Panc1 (cell line): Measurements from ENCODE around the gene NKAPL. TPM values are rescaled to one million over a fixed set of nuclear protein-coding genes. Genes with fewer than 3 reads are reported as not detected.
A peak's percentile ranks its signal among the peaks of the same experiment; 100 is the strongest.

ENCODE experiments used
- ATAC-seq: fragments of 200-7000 bp; cut with Tn5 transposase; 2 replicates; pipeline ENCODE4 v1.9.1; 2020; ENCODE audit warnings: mild to moderate bottlenecking, moderate library complexity
- BruUV-seq: library from RNA; stranded (reverse); fragments of 400-500 nt; replicated peaks from 2 replicates; lab custom pipeline; 2021; lab: Mats Ljungman, UMichigan
- CTCF ChIA-PET: fragments of 300-600 bp; sonication (Branson Sonifier 250); formaldehyde crosslinking; loops from one replicate; lab custom pipeline; 2022; ENCODE audit warnings: antibody characterized with exemption; lab: Charles Lee
- POLR2A ChIA-PET: fragments of 300-600 bp; sonication (Branson Sonifier 250); formaldehyde crosslinking; loops from one replicate; lab custom pipeline; 2022; ENCODE audit warnings: antibody characterized with exemption; lab: Charles Lee
- DNase-seq: peaks from one replicate; pipeline ENCODE4 v3.0.0-alpha.2; 2010; ENCODE audit warnings: low read depth, low spot score
- H3K27ac ChIP-seq: 2 replicates; pipeline ENCODE4 v1.5.1; 2011; ENCODE audit warnings: mild to moderate bottlenecking, low read length, inconsistent platforms
- H3K27me3 ChIP-seq: fragments of 200-500 bp; sonication (Bioruptor generic); 2 replicates; pipeline ENCODE4 v1.6.0; 2014; ENCODE audit warnings: low read length, inconsistent platforms; ENCODE audit not compliant: control insufficient read depth, insufficient read depth
- H3K36me3 ChIP-seq: fragments of 200-500 bp; sonication (Bioruptor generic); 2 replicates; pipeline ENCODE4 v1.5.1; 2014; ENCODE audit warnings: inconsistent platforms, mild to moderate bottlenecking, low read length, moderate library complexity; ENCODE audit not compliant: control insufficient read depth, insufficient read depth
- H3K4me1 ChIP-seq: 2 replicates; pipeline ENCODE4 v1.5.1; 2011; ENCODE audit warnings: inconsistent platforms, mild to moderate bottlenecking, low read length, moderate library complexity; ENCODE audit not compliant: control insufficient read depth, insufficient read depth
- H3K4me3 ChIP-seq, 2 experiments: 2 replicates each; pipeline ENCODE4 v1.5.1; 2011 to 2012; ENCODE audit warnings: low read depth in 2 of 2, low read length in 2 of 2, mild to moderate bottlenecking in 2 of 2, inconsistent platforms in 1 of 2, moderate library complexity in 1 of 2
- H3K9me3 ChIP-seq: fragments of 200-500 bp; sonication (Bioruptor generic); 2 replicates; pipeline ENCODE4 v1.5.1; 2014; ENCODE audit warnings: low read depth, mild to moderate bottlenecking, inconsistent platforms, low read length, moderate library complexity; ENCODE audit not compliant: control insufficient read depth, insufficient read depth
- POLR2AphosphoS5 ChIP-seq: IDR thresholded peaks from 2 replicates; pipeline ENCODE4 v1.6.1; 2012; ENCODE audit warnings: mild to moderate bottlenecking, low read depth, low read length, moderate library complexity
- SIN3A ChIP-seq: IDR thresholded peaks from 2 replicates; pipeline ENCODE4 v1.6.1; 2012; ENCODE audit warnings: low read depth, mild to moderate bottlenecking, low read length, moderate library complexity, borderline replicate concordance; ENCODE audit not compliant: insufficient read depth
- TCF7L2 ChIP-seq: IDR thresholded peaks from 2 replicates; pipeline ENCODE4 v1.6.1; 2011; ENCODE audit warnings: mild to moderate bottlenecking, low read depth, low read length, inconsistent platforms
- in situ Hi-C: cut with HindIII; loops from 2 replicates; pipeline ENCODE4 v1.10.0; 2016; ENCODE audit warnings: low sequenced_read_pairs, low pct_unique_long_range_greater_than_20kb
- intact Hi-C: fragments of 100-400 bp; cut with micrococcal nuclease; formaldehyde crosslinking; loops from one replicate; pipeline ENCODE4 v1.10.0; 2022; ENCODE audit not compliant: unreplicated experiment
- total RNA-seq: library from RNA; stranded (reverse); gene quantifications from one replicate; pipeline ENCODE4 v1.2.1, GENCODE V29; 2021; ENCODE audit not compliant: unreplicated experiment
- TF ChIP-seq, protein P1 (sequence below): fragments of 450-650 bp; IDR thresholded peaks from 2 replicates; pipeline ENCODE4 v1.5.1; 2017; ENCODE audit warnings: mild to moderate bottlenecking
- TF ChIP-seq, protein P2 (sequence below), 2 experiments: IDR thresholded peaks; 2 replicates each; pipeline ENCODE4 v1.6.1; 2011 to 2012; ENCODE audit warnings: low read depth in 2 of 2, control low read depth in 1 of 2, low read length in 1 of 2, mild to moderate bottlenecking in 1 of 2, moderate library complexity in 1 of 2; ENCODE audit not compliant: insufficient read depth in 1 of 2

The NKAPL gene
- total RNA-seq, 1 experiment from 2014 or later: not detected

- peak within 1 kb of the TSS; percentile 89 for H3K27ac ChIP-seq
- BruUV-seq: no TSS peak
- H3K4me1 ChIP-seq: peaks cover 7% of the 10 kb centered on the region; the same call in 1 of the 2 replicates
- ChIA-PET POLR2A (no interaction called here), CTCF (interaction anchor here (0.6 kb wide), 1 partner anchor 64 kb away, joined by 3 read pairs; no protein-coding TSS in a partner anchor)
- intact Hi-C loops: no loop called here
- ATAC-seq: peak; percentile 98
- TF ChIP-seq, protein P1, sequence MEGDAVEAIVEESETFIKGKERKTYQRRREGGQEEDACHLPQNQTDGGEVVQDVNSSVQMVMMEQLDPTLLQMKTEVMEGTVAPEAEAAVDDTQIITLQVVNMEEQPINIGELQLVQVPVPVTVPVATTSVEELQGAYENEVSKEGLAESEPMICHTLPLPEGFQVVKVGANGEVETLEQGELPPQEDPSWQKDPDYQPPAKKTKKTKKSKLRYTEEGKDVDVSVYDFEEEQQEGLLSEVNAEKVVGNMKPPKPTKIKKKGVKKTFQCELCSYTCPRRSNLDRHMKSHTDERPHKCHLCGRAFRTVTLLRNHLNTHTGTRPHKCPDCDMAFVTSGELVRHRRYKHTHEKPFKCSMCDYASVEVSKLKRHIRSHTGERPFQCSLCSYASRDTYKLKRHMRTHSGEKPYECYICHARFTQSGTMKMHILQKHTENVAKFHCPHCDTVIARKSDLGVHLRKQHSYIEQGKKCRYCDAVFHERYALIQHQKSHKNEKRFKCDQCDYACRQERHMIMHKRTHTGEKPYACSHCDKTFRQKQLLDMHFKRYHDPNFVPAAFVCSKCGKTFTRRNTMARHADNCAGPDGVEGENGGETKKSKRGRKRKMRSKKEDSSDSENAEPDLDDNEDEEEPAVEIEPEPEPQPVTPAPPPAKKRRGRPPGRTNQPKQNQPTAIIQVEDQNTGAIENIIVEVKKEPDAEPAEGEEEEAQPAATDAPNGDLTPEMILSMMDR: no peak
- TF ChIP-seq POLR2AphosphoS5 (peak; percentile 68), SIN3A (peak; percentile 57; the same call in 1 of the 2 replicates)
- in situ Hi-C loops: no loop called here
- H3K27me3 ChIP-seq: no peaks in the 10 kb centered on the region
- 0 out of 2 replicates have a peak, but pooled peaks cover 3% of the 10 kb centered on the region for H3K36me3 ChIP-seq
- H3K4me3 ChIP-seq: peak within 1 kb of the TSS; percentile 68 to 82
- no peak for DNase-seq
- no peaks in the 10 kb centered on the region; the same call in 1 of the 2 replicates for H3K9me3 ChIP-seq
Observed at GRCh38 chr6:28281288-28282064, 22.4 kb downstream of the NKAPL start, which contains the start of gene PGBD1. Gene PGBD1, plus strand, starts transcription at chr6:28281572. Its CDS starts 2,242 bp downstream, at chr6:28283814.

GRCh38 chr6:28282926-28283325 is 23.8 kb downstream of the NKAPL start:
- Histone ChIP-seq H3K4me1 (peaks cover 7% of the 10 kb centered on the region; the same call in 1 of the 2 replicates), H3K9me3 (no peaks in the 10 kb centered on the region; the same call in 1 of the 2 replicates), H3K27me3 (no peaks in the 10 kb centered on the region), H3K36me3 (0 out of 2 replicates have a peak, but pooled peaks cover 3% of the 10 kb centered on the region), H3K4me3 (no peak overlapping the region), H3K27ac (no peak overlapping the region)
- CTCF ChIA-PET: no interaction called here
- no peak for DNase-seq
- POLR2A ChIA-PET: no interaction called here
- no peak for ATAC-seq
- TF ChIP-seq TCF7L2: no peak
- TF ChIP-seq SIN3A: no peak
- TF ChIP-seq, protein P1: no peak
- TF ChIP-seq POLR2AphosphoS5: no peak
- TF ChIP-seq, protein P2, sequence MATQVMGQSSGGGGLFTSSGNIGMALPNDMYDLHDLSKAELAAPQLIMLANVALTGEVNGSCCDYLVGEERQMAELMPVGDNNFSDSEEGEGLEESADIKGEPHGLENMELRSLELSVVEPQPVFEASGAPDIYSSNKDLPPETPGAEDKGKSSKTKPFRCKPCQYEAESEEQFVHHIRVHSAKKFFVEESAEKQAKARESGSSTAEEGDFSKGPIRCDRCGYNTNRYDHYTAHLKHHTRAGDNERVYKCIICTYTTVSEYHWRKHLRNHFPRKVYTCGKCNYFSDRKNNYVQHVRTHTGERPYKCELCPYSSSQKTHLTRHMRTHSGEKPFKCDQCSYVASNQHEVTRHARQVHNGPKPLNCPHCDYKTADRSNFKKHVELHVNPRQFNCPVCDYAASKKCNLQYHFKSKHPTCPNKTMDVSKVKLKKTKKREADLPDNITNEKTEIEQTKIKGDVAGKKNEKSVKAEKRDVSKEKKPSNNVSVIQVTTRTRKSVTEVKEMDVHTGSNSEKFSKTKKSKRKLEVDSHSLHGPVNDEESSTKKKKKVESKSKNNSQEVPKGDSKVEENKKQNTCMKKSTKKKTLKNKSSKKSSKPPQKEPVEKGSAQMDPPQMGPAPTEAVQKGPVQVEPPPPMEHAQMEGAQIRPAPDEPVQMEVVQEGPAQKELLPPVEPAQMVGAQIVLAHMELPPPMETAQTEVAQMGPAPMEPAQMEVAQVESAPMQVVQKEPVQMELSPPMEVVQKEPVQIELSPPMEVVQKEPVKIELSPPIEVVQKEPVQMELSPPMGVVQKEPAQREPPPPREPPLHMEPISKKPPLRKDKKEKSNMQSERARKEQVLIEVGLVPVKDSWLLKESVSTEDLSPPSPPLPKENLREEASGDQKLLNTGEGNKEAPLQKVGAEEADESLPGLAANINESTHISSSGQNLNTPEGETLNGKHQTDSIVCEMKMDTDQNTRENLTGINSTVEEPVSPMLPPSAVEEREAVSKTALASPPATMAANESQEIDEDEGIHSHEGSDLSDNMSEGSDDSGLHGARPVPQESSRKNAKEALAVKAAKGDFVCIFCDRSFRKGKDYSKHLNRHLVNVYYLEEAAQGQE (IDR thresholded peaks at IDR 0.05; ENCODE audit: insufficient read depth in 1 of 2, low read depth in 2 of 2, low read length in 1 of 2): no peak
- intact Hi-C loops (no loop called here), in situ Hi-C loops (no loop called here)
- no TSS peak for BruUV-seq
